DLD1 (cell line): ENCODE data around the gene SMC4.
"Not testable (repeated sequence)": the region's sequence is repeated elsewhere in the genome, so short reads cannot be mapped to it uniquely, and the experiment has no call there.

ENCODE experiments used
- in situ Hi-C: cut with HindIII; loops from 2 replicates; pipeline ENCODE4 v1.10.0; 2017; ENCODE audit warnings: low sequenced_read_pairs

Gene SMC4

GRCh38 chr3:160440687-160441086 is 41.2 kb downstream of the SMC4 start:
- in situ Hi-C loops: no loop called here

GRCh38 chr3:160444411-160444810 is 45.0 kb downstream of the SMC4 start:
- in situ Hi-C loops: no loop called here

DNA sequence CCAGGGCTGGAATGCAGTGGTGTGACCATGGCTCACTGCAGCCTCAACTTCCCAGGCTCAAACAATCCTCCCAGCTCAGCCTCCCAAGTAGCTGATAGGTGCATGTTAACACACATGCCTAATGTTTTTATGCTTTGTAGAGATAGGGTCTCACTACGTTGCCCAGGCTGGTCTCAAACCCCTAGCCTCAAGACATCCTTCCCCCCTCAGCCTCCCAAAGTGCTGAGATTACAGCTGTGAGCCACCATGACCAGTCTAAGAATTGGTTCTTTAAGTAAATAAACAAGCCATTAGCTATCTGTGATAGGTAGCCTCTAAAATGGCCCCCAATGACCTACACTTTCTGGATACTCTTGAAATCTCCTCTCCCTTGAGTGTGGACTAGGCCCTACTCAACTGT is 46.4 kb downstream of the SMC4 start:
- in situ Hi-C loops: no loop called here

DNA sequence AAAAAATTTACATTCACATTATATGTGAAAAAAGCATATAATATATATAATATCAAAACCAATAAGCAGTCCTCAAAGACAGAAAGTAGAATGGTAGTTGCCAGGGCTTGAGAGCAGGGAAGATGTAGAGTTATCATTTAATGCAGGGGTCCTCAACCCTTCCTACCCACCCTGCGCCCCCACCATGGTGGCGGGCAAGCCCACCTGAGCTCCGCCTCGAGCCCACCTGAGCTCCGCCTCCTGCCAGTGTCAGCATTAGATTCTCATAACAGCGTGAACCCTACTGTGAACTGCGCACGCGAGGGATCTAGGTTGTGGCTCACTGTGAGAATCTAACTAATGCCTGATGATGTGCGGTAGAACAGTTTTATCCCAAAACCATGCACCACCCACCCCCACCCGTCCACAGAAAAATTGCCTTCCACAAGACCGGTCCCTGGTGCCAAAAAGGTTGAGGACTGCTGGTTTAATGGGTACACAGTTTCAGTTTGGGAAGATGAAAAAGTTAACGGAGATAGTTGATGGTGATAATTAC is 47.1 kb downstream of the SMC4 start:
- in situ Hi-C loops: no loop called here

- in situ Hi-C loops: no loop called here
Observed at GRCh38 chr3:160447544-160447943, 48.1 kb downstream of the SMC4 start.

DNA sequence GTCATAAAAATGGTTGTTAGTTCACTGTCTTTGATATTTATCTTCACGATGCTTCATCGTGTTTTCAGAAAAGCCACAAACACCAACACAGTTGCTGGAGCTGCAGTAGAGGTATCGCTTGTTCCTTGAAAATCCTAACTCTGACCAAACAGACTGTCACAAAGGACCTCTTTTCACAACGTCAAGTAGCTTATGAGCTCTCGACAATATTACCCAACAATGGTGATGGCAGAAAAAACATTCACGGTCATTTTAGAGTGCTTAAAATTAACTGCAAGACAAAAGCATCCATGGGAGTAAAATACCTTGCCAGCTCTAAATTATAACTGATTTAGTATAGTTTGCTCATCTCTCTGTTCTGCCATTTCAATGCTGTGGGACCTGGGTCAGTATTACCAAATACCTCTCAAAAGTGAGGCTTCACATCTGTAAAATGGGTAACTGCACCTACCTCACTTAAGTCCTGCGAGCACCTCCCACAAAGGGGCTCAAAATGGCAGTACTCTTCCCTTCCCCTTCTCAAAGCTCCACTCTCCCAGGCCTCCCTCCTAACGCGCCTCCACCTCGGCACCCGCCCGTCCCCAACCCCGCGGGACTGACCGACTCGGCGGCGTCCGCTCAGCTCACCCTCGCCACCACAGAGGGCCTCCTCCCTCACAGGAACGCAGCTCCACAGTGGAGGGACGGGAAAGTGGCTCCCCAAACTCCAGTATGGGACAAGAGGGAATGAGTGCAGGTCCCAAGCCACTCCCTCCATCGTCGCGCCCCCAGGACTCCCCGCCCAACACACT is 49.6 kb downstream of the SMC4 start:
- in situ Hi-C loops: no loop called here

DNA sequence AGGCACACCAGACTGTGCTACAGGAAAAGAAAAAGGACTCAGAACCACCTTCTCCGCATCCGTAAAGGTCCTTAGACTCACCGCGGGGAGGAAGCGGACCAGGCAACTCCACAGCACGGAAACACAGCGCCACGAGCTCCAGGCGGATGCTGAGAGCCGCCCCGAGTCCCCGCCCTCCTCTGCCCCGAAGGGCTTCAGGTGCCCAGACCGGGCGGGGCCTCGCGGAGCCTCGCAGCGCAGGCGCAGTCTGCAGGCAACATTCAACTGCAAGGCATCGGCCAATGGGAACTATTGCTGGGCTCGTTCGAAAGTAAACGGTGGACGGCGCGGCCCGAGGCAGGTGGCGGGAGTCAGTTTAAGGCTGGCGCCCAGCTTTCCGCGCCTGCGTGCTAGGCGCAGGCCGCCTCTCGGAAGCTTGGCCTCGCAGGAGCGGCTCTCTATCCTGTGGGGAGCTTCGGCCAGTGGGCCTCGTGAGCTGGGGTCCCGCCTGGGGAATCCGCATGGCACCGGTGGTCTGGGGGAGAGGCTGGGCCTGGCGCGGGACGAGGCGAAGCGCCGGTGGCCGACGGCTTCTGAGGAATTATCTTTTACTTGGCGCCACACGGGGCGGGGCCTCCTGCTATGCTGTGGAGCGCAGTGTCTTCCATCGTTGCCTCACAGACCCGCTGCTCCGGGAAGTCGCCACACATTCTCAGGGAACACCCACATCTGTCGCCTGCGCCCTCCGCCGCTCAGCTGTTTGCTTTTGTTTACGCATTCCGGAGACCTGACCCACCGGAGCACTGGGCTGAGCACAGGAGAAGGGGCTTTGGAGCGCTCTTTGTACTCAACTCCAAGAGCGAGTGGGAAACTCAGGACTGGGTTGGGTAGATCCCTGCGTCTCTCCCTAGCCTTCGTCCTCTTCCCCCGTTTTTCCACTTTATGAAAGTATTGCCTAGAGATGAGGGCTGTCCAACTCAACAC is 50.5 kb downstream of the SMC4 start, which contains the start of gene TRIM59:
Gene TRIM59, minus strand, starts transcription at position 151 of the 963 bp plus-strand sequence. CDS start 10,603 bp downstream, outside the sequence.
- in situ Hi-C loops: no loop called here

DNA sequence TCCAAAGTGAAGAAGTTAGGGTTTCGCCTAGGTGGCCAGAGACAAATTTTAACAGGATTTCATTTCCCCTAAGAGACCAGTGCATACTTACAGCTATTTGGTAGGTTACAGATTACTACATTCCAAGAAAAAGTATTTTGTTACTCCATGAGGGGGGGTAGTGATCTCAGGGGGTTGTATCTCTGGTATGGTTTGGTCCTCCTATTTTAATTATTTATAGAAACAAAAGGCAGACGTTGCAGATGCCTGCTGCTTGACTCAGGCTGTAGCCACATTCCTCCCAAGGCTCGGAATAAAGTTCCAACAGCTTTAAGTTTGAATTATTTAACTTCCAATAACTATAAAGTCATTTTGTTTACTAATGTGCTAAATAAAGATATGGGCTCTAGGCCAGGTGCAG is 51.4 kb downstream of the SMC4 start:
- in situ Hi-C loops: no loop called here

GRCh38 chr3:160451602-160452001 is 52.2 kb downstream of the SMC4 start:
- in situ Hi-C loops: no loop called here

GRCh38 chr3:160452251-160452650 is 52.8 kb downstream of the SMC4 start:
- in situ Hi-C loops: not testable (repeated sequence)

GRCh38 chr3:160454995-160455394 is 55.5 kb downstream of the SMC4 start:
- in situ Hi-C loops: no loop called here

DNA sequence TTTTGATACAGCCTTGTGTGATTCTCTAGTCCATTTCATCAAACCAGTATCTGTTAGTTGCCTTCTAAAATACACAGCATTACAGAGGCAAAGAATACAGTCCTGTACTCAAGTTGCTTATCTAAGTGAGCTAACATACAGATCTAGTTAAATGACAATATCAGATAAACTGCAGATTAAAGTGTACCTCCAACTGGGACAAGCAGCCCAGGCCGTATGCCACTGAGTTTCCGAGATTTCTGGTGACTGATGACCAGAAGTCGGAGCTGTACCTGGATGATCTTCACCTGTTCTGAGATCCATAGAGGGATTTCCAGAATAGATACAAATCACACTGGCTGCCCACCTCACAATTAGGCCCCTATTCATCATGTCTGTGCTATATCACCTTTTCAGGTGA is 56.4 kb downstream of the SMC4 start:
- in situ Hi-C loops: no loop called here

- in situ Hi-C loops: no loop called here
Observed at GRCh38 chr3:160458151-160458550, 58.7 kb downstream of the SMC4 start.

DNA sequence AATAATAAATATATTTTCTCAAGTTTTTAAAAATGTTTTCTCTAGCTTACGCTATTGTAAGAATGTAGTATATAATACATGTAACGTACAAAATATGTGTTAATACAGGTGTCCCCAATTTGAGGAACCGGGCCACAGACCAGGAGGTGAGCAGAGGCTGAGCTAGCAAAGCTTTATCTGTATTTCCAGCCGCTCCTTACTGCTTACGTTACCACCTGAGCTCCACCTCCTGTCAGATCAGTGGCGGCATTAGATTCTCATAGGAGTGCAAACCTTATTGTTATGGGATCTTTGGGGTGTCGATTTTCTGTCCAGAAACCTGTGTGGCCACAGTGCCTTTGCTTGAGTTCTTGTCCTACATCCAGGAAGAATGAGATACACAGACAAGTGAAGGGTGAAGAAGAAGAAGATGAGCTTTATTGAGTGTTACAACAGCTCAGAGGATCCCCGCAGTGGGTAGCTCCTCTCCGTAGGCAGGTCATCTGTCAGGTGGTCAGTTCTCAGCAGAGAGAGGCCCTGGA is 60.1 kb downstream of the SMC4 start:
- in situ Hi-C loops: no loop called here

DNA sequence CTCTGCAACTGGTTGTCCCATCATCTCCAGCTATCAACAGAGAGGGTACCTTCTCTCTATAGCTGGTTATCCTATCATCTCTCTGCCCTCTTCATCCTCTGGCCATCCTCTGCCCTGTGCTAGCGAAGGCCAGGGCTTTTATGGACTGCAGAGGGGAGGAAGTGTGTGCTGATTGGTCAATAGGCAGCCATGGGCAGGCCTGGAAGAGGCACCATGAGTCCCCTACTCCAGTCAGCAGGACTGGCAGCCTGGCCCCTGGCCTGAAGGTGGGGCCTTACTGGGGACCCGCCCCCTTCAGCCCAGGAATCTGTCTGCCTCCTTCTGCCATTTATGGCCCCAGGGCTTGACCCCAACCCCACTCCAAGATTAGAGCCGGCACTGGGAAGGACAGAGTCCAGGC is 60.6 kb downstream of the SMC4 start:
- in situ Hi-C loops: no loop called here

- in situ Hi-C loops: no loop called here
Observed at GRCh38 chr3:160464321-160464720, 64.9 kb downstream of the SMC4 start.

DNA sequence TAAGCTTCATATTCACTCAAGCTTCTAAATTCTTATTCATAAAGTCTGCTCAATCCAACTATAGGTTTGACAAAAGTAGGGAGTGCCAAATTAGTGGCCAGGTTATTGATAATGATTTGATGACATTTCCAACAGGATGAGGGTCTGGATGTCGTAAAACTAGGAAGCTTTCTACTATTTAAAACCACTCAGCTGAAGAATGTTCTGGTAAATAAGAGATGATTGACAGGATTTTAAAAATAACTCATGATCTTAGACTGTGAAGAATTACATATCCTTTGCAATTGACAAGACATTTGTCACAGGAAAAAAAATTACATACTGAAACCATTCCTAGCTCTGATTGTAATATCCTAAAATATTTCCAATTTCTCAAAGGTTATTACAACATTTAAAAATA is 65.5 kb downstream of the SMC4 start:
- in situ Hi-C loops: no loop called here

- in situ Hi-C loops: no loop called here
Observed at GRCh38 chr3:160470181-160470580, 70.7 kb downstream of the SMC4 start.

DNA sequence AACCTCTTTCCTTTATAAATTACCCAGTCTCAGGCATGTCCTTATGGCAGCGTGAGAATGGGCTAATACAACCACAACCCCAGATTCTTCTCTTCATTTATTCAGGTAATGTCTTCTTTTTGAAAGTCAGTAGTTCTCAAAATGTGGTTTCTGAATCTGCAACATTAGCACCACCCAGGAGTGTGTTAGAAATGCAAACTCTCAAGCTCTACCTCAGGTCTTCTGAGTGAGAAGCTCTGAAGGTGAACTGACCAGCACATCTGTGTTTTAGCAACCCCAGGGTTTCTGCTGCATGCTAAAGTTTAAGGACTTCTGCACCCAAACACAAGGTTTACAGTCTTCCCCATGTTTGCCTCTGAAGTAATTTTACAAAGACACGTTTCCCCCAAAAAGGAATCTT is 72.4 kb downstream of the SMC4 start:
- in situ Hi-C loops: no loop called here

- in situ Hi-C loops: no loop called here
Observed at GRCh38 chr3:160472344-160472743, 72.9 kb downstream of the SMC4 start.

- in situ Hi-C loops: no loop called here
Observed at GRCh38 chr3:160473221-160473620, 73.8 kb downstream of the SMC4 start.
